Mucosa of stomach (tissue), 1 donor: Measurements from ENCODE around the gene ALK.
"Not testable (repeated sequence)": the region's sequence is repeated elsewhere in the genome, so short reads cannot be mapped to it uniquely, and the experiment has no call there.

Source experiments
- H3K27me3 ChIP-seq: one replicate; pipeline ENCODE4 v1.7.0; 2013; ENCODE audit warnings: mild to moderate bottlenecking, low read length; ENCODE audit not compliant: control insufficient read depth, insufficient read depth
- H3K36me3 ChIP-seq: one replicate; pipeline ENCODE4 v1.7.0; 2013; ENCODE audit warnings: low read length; ENCODE audit not compliant: control insufficient read depth, insufficient read depth
- H3K4me1 ChIP-seq: one replicate; pipeline ENCODE4 v1.7.0; 2013; ENCODE audit warnings: mild to moderate bottlenecking, low read length; ENCODE audit not compliant: control insufficient read depth, insufficient read depth
- H3K4me3 ChIP-seq: one replicate; pipeline ENCODE4 v1.7.0; 2013; ENCODE audit warnings: low read length
- H3K9ac ChIP-seq: one replicate; pipeline ENCODE4 v1.7.0; 2013; ENCODE audit warnings: mild to moderate bottlenecking, low read length, moderate library complexity
- H3K9me3 ChIP-seq: one replicate; pipeline ENCODE4 v1.7.0; 2013; ENCODE audit warnings: mild to moderate bottlenecking, low read length, moderate library complexity; ENCODE audit not compliant: control insufficient read depth
- donor health status: Pancreatic carcinoma.

ALK gene

GRCh38 chr2:29263886-29264285 is 657.5 kb downstream of the ALK start:
- no peak overlapping the region for H3K4me3 ChIP-seq
- no peaks in the 10 kb centered on the region for H3K27me3 ChIP-seq
- H3K36me3 ChIP-seq = no peaks in the 10 kb centered on the region
- no peaks in the 10 kb centered on the region for H3K9me3 ChIP-seq
- H3K9ac ChIP-seq = no peak overlapping the region
- no peaks in the 10 kb centered on the region for H3K4me1 ChIP-seq

DNA sequence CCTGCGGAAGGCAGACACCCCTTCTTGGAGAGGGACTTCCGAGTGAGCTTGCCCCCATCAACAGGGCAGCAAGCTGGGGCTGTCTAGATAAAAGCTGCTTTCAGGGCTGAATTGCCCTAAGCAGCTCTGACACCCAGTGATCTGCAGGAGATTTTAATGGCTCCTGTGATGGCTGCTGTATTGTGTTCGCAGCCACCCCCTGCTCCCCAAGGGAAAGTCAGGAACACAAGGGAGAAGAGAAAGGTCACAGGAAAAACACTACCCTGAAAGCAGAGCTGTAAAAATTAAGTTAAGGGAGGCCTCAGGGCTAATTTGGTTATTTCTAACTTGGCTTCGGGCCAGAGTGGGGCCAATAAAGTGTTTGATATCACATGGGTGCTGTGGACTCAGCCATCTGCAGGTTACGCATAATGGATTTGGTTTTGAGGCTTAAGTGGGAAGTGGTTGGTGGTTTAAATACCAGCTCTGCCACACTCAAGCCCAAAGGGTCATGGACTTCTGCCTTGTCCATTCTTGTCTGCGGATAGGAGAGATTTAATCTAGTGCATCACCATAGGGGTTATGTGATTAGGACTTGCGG is 658.6 kb downstream of the ALK start:
- H3K4me1 ChIP-seq = no peaks in the 10 kb centered on the region
- no peak overlapping the region for H3K9ac ChIP-seq
- H3K36me3 ChIP-seq = no peaks in the 10 kb centered on the region
- H3K4me3 ChIP-seq = no peak overlapping the region
- no peaks in the 10 kb centered on the region for H3K27me3 ChIP-seq
- H3K9me3 ChIP-seq = no peaks in the 10 kb centered on the region

DNA sequence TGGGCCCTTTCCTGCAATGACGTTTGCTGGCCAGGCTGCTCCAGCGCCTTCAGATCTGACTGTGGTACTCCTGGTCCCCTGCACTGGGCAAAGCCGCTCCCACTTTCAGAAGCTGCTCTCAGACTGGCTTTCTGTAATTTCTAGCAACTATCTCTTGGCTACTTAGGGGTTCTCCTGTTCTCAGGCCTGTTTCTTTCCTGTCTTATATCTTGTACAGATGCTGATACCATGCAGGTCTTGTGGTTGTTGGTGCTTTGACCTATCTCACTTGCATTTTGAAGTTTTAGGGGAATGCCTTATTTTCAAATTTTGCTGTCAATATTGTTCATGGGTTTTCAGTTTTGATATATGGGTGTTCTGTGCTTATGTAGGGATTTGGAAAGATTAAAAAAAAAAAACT is 660.4 kb downstream of the ALK start:
- H3K36me3 ChIP-seq = no peaks in the 10 kb centered on the region
- H3K4me1 ChIP-seq = no peaks in the 10 kb centered on the region
- no peak overlapping the region for H3K9ac ChIP-seq
- no peaks in the 10 kb centered on the region for H3K9me3 ChIP-seq
- no peaks in the 10 kb centered on the region for H3K27me3 ChIP-seq
- no peak overlapping the region for H3K4me3 ChIP-seq

GRCh38 chr2:29260142-29260772 is 661.1 kb downstream of the ALK start:
- Histone ChIP-seq H3K27me3 (no peaks in the 10 kb centered on the region), H3K36me3 (no peaks in the 10 kb centered on the region), H3K9me3 (no peaks in the 10 kb centered on the region), H3K4me1 (no peaks in the 10 kb centered on the region), H3K9ac (no peak overlapping the region), H3K4me3 (no peak overlapping the region)

DNA sequence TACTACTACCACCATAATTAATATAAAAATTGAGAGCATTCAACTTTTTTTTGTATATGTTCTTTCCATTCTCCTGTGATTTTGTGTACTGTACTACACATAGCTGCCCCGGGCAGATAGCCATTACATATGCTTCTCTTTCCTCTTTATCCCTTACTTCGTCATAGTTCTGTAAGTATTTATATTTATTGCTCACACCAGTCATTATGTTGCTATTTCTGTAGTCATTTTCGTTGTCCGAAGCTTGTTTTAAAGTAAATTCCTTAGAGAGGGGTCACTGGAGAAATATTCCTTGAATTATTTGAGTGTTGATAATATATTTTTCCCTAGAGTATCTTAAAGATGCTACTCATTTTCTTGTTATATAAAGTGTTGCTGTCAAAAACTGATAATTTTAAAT is 662.2 kb downstream of the ALK start:
- Histone ChIP-seq H3K9ac (no peak overlapping the region), H3K27me3 (no peaks in the 10 kb centered on the region), H3K4me3 (no peak overlapping the region), H3K4me1 (no peaks in the 10 kb centered on the region), H3K36me3 (no peaks in the 10 kb centered on the region), H3K9me3 (no peaks in the 10 kb centered on the region)

GRCh38 chr2:29255004-29255403 is 666.4 kb downstream of the ALK start:
- Histone ChIP-seq H3K36me3 (no peaks in the 10 kb centered on the region), H3K4me1 (no peaks in the 10 kb centered on the region), H3K27me3 (no peaks in the 10 kb centered on the region), H3K9me3 (no peaks in the 10 kb centered on the region), H3K4me3 (no peak overlapping the region), H3K9ac (no peak overlapping the region)

DNA sequence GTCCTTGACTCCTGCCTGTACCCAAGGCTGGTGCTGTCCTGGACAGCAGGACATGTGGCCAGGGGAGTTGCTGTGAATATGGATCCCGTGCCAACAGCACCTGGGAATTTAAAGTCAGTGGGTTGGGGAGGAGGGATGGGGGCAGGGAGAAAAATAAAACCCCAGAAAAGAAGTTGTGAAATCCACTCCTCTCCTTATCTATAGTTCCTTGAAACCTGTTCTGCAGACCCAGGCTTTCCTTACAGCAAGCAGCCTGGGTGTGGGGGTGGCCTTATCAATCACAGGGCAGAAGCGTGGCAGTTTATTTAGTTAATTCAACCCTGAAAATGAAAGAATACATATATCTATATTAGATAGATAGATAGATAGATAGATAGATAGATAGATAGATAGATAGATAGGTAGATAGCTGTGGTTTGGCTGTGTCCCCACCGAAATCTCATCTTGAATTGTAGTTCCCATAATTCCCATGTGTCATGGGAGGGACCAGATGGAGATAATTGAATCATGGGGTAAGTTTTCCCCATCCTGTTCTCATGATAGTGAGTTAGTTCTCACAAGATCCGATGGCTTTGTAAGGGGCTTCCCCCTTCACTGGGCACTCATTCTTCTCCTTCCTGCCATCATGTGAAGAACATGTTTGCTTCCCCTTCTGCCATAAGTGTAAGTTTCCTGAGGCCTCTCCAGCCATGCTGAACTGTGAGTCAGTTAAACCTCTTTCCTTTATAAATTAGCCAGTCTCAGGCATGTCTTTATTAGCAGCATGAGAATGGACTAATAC is 667.7 kb downstream of the ALK start:
- H3K27me3 ChIP-seq, H3K4me3 ChIP-seq, H3K4me1 ChIP-seq: not testable (repeated sequence)

DNA sequence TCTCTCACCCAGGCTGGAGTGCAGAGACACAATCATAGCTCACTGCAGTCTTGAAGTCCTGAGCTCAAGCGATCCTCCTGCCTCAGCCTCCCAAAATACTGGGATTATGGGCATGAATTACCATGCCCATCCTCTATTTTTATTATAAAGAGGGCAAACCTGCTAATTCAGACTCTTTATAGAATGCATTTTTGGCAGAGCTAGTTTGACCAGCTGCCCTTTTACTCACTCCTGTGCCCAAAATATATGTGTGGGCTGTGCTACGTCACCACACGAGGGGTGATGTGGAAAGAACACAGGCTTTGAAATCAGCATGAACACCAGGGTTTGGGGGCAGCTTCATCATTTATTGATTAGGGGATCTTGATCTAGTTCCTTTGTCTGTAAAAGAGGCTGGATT is 668.4 kb downstream of the ALK start:
- H3K36me3 ChIP-seq = no peaks in the 10 kb centered on the region
- H3K9ac ChIP-seq = no peak overlapping the region
- H3K27me3 ChIP-seq = no peaks in the 10 kb centered on the region
- no peaks in the 10 kb centered on the region for H3K4me1 ChIP-seq
- no peaks in the 10 kb centered on the region for H3K9me3 ChIP-seq
- no peak overlapping the region for H3K4me3 ChIP-seq

More for the DNA sequence above, 667.7 kb downstream of the ALK start:
- H3K9ac ChIP-seq, H3K36me3 ChIP-seq, H3K9me3 ChIP-seq: not testable (repeated sequence)

GRCh38 chr2:29251406-29251805 is 670.0 kb downstream of the ALK start:
- no peak overlapping the region for H3K4me3 ChIP-seq
- H3K9ac ChIP-seq = no peak overlapping the region
- no peaks in the 10 kb centered on the region for H3K9me3 ChIP-seq
- H3K36me3 ChIP-seq = no peaks in the 10 kb centered on the region
- H3K4me1 ChIP-seq = no peaks in the 10 kb centered on the region
- H3K27me3 ChIP-seq = no peaks in the 10 kb centered on the region

- Histone ChIP-seq H3K9me3 (no peaks in the 10 kb centered on the region), H3K9ac (no peak overlapping the region), H3K36me3 (no peaks in the 10 kb centered on the region), H3K4me3 (no peak overlapping the region), H3K27me3 (no peaks in the 10 kb centered on the region), H3K4me1 (no peaks in the 10 kb centered on the region)
These were observed 670.4 kb downstream of the ALK start for GRCh38 chr2:29250977-29251376.

DNA sequence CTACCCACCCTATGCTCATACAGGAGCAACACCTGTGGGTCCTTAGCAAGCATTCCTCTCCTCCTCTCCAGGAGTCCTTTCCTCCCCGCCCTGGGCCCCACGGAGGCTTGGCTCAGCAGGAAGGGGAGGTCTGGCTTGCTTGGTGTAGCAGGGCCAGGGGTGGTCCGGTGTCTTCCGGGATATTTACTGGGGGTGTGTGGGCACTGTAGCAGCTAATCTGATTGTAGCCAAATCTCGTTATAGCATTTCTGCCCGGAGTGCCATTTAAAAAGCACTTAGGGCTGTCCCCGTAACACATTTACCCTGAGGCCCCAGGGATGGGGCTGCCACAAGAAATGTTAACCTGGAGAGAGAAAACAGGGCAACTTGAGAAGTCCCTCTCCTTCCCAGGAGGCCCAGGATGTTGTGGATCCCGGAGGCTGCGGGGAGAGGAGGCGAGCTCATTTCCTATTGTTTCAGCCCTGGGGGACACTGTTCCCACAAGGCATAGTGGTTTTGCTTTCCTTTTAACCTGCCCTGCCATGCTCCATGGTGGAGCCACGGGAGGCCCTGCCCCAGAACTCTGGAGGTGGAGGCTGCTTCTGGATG is 671.6 kb downstream of the ALK start:
- no peaks in the 10 kb centered on the region for H3K36me3 ChIP-seq
- no peaks in the 10 kb centered on the region for H3K27me3 ChIP-seq
- H3K9ac ChIP-seq = no peak overlapping the region
- H3K4me3 ChIP-seq = no peak overlapping the region
- H3K4me1 ChIP-seq = no peaks in the 10 kb centered on the region
- no peaks in the 10 kb centered on the region for H3K9me3 ChIP-seq

- Histone ChIP-seq H3K4me1 (no peaks in the 10 kb centered on the region), H3K4me3 (no peak overlapping the region), H3K9ac (no peak overlapping the region), H3K36me3 (no peaks in the 10 kb centered on the region), H3K27me3 (peaks cover 3% of the 10 kb centered on the region), H3K9me3 (no peaks in the 10 kb centered on the region)
These were observed 674.0 kb downstream of the ALK start for GRCh38 chr2:29247336-29247914.
